AG20443 (cell line): Measurements from ENCODE around the gene TTC23.

Experiments
- DNase-seq: peaks from one replicate; pipeline ENCODE4 v3.0.0; 2012; ENCODE audit warnings: low spot score, mixed read lengths

TTC23 gene

GRCh38 chr15:99164119-99164518 lies 85.3 kb downstream of the TTC23 start:
- no peak for DNase-seq

GRCh38 chr15:99163271-99164062 lies 85.9 kb downstream of the TTC23 start:
- DNase-seq, result no peak

GRCh38 chr15:99158626-99159412 lies 90.6 kb downstream of the TTC23 start:
- no peak for DNase-seq

DNA sequence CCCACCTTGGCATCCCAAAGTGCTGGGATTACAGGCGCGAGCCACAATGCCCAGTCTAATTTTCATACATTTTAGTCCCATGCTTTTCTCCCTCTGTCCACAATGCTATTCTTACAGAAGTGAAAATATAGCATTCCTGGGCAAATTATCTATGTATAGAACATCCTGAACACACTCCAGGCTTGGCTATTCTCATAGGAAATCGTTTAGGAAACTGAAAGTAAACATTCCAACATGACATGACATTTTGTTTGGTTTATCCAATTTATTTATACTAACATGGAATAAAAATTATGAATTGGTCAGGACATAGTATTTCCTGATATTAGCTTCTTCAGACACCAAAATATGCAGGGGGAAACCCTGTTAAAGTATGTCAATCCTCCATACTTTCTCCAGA lies 91.9 kb downstream of the TTC23 start:
- no peak for DNase-seq

GRCh38 chr15:99155961-99156443 lies 93.4 kb downstream of the TTC23 start:
- DNase-seq, result no peak

DNA sequence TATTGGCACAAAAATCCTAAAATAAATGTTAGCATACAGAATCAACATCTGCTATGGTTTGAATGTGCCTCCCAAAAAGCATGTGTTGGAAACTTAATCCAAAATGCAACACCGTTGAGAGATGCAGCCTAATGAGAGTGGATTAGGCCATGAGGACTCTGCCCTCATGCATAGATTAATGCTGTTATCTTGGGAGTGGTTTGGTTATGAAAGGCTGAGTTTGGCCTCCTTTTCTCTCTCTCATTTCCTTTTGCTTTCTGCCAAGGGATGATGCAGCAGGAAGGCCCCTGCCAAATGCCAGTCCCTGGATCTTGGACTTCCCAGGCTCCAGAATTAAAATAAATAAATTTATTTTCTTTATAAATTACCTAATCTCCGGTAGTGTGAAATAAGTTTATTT lies 95.1 kb downstream of the TTC23 start:
- DNase-seq, result no peak

DNA sequence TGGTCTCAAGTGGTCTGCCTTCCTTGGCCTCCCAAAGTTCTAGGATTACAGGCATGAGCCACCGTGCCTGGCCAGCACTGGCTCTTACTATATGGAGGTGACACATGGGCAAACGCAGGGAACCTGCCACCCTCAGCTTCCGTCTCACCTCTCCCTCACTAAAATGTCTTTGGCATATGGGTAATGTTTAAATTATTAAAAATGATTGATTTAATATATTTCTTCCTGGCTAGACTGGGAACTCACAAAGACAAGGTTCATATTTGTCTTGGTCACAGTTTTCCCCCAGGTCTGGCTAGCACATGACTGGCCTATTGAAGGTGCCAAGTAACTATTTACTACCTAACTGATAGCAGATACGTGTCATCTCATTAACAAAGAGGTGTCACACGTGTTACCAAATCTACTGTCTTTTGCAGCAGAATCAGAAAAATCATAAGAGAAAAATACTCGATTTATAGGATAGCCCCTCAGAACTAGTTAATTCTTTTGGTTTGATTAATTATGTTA lies 96.3 kb downstream of the TTC23 start:
- no peak for DNase-seq

GRCh38 chr15:99151156-99151555 lies 98.2 kb downstream of the TTC23 start:
- DNase-seq, result no peak

DNA sequence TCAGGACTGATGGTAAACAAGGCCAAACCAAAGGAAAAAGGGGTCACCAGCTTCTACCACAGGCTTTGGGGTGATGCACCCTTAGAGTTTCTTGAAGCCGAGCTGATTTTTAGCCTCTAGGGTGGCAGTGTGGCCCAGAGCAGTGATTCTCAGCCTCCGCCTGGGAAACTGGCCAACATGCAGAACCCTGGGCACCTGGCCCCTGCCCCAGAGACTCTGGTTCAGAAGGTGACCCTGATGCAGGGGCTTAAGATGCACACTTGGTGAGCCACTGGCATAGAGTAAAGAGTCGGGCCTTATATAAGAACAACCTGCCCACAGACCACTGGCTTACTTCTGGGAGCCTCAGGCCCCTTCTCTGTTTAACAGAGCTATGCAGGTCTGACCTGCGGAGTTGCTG lies 100.0 kb downstream of the TTC23 start:
- DNase-seq, result no peak

GRCh38 chr15:99148851-99149276 lies 100.5 kb downstream of the TTC23 start:
- DNase-seq, result no peak

DNA sequence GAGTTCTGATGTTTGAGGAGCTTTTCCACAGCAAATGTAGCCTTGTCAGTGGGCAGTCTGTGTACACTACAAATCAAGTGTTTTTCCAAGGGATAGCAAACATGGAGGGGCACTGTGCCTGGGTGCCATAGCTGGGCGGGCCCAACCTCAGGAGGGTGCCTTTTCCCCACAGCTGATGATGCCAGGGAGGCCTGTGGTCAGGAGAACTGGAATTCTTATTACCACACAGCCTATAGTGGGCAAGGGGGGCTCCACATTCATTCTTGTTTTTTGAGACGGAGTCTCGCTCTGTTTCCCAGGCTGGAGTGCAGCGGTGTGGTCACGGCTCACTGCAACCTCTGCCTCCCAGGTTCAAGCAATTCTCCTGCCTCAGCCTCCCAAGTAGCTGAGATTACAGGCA lies 102.7 kb downstream of the TTC23 start:
- DNase-seq, result no peak

- DNase-seq, result no peak
Observed at GRCh38 chr15:99145778-99146177, 103.6 kb downstream of the TTC23 start.

DNA sequence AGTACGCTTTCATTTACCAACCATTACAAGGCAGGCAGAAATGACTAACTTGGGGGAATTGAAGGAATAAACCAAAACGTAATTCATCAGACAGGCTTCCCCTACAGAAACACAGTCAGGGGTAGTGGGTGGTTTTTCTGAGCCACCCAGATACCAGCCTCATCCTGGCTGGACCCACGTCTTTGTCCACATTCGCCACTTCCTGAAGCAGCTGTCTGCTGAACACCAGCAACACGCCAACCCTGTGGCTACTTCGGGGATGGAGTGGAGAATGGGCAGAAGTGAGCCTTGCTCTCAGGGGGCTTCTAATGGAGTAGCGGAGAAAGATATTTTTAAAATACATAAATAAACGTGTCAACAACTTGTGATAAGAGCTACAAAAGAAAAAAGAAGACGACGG lies 104.4 kb downstream of the TTC23 start:
- no peak for DNase-seq

GRCh38 chr15:99143655-99144610 lies 105.4 kb downstream of the TTC23 start:
- peak; percentile 83 for DNase-seq

DNA sequence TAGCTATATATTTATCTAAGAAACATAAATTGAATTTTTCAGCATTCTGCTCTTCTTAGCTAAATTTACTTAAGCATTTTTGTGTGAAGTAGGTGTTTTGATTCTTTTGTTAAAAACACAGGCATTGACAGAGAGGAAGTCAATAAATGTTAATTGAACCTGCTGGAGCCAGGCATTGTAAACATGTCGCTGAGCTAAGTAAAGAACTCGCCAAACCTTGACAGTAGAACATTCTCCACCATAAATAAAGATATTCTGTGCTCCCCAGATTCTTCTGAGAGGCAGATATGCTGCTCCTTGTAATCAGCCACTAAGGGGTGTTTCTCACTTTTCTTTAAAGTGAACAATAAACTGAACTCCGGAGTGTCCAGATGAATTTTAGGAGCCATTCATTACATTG lies 106.1 kb downstream of the TTC23 start:
- no peak for DNase-seq

DNA sequence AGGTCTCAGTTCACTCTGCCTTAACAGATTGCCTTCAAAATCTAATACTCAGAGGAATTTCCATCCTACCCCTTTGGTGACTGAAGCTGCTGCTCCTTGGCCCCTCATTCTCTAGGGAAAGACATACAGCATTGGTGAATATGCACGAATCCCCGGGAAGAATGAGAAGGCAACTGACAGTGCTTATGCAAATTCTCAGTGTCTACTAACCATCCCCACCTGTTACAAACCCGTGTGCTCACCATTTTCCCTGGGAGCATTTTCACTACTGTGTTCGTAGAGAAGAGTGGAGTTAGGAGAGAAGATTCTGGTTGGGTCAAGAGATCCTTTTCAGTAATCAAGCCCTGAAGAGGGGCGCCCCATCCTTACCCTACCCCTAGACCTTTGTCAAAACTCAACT lies 106.8 kb downstream of the TTC23 start:
- no peak for DNase-seq

GRCh38 chr15:99141943-99142342 lies 107.4 kb downstream of the TTC23 start:
- DNase-seq, result no peak

DNA sequence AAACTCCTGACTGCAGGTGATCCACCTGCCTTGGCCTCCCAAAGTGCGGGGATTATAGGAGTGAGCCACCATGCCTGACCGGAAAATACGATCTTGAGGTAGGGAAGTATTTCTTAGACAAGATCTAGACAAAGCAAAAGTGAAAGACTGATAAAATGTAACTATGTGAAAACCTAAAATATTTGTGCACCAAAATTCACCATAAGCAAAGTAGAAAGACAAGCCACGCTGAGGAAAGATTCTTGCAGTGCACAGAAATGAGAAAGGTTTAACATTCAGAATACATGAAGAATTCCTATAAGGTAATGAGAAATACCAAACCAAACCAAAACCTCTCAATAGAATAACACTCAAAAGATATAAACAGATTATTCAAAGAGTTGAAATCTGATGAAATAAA lies 108.8 kb downstream of the TTC23 start:
- no peak for DNase-seq

- no peak for DNase-seq
Observed at GRCh38 chr15:99139276-99139675, 110.1 kb downstream of the TTC23 start.

DNA sequence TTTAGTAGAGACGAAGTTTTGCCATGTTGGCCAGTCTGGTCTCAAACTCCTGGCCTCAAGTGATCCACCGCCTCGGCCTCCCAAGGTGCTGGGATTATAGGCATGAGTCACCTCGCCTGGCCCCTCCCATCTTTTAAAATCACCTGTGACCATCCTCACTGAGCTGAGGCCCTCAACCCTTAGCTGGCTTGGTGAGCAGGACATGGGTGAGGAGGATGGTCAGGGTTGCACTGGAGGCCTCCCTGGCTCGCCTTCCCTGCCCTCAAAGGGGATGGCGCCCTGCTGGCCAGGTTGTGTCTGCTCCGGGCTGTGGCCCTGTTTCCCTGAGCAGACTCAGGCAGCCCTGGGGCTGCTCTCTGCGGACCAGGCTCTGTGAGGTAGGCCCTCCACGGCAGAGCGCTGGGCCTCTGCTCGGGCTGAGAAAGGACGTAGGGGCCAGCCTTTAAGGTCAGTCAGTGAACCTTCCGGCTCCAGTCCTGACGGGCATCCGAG lies 110.8 kb downstream of the TTC23 start:
- DNase-seq, result no peak

DNA sequence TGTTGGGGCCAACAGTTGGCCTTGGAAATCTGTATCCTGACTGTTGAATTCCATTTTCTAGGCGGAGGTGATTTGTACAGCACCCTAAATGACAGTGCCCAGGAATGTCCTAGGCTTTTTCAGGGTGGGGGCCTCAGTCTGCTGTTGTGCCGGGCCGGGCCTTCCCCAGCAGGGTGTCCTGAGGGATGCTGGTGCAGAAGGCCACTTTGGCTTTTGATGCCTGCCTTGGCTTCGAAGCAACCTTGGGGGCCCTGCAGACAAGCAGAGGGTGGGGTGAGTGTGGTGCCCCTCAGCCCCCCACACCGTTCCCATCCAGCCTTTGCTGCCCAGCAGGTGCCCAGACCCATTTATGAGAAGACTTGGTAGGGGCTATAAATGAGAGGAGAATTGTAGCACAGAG lies 111.5 kb downstream of the TTC23 start:
- DNase-seq, result no peak

DNA sequence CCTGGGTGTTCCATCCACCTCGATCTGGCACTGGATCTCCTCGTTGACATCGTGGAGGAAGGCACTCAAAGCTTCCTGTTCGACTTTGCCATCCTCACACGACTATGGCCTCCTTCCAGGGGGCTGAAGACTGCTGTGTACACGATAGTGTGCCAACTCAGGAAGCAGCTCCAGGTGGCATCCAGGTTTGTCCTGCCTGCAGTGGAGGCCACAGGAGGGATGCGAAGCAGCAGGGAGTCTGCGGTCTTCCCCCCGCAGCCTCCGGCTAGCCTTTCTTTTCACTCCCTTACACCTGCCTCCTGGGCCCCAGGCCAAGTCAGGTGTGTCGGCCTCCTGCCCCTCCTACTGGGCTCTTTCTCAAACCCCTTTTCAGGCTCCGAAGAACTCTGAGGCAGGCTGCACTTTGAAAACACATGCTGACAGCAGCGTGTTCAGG lies 112.3 kb downstream of the TTC23 start:
- DNase-seq, result no peak
